Measurements from ENCODE around the gene PRDM5.
"Not testable (repeated sequence)": the region's sequence is repeated elsewhere in the genome, so short reads cannot be mapped to it uniquely, and the experiment has no call there.

The PRDM5 gene

DNA sequence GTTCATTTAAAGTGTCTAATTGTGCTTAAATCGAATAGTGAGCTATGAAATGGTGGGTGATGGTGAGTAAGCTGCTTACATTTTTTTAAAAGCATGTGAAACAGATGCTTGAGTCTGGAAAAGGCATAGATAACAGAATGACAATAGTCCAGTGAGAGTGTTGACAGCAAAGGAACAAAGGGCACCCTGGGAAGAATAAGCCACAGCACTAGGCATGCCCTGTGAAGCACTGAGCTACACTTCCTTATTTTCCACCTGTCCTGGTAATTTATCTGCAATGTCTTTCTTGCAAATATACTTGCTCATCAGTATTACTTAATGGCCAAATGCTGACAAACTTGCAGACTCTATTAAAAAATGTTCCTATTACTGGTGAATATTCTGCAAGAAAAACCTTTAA, 168.7 kb downstream of the PRDM5 start:
- no peak for DNase-seq (ENCODE audit: low read depth)

DNA sequence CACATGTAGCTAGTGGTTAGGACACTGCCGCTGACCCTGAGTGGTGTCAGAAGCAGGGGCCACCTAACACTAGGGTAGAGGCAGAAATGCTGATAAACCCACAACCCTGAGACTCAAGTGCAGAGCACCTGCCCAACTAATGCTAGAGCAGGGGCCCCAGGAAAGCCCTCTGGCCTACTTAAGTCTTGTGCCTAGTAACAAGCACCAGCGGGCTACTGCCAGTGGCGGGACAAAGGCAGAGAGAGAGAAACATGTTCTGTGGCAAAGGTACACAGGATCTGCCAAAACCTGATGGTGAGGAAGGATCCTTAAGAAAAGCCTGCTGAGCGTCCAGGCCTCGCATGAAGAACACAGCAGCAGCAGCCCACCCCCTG, 172.4 kb downstream of the PRDM5 start:
- DNase-seq (ENCODE audit: low read depth): no peak

DNA sequence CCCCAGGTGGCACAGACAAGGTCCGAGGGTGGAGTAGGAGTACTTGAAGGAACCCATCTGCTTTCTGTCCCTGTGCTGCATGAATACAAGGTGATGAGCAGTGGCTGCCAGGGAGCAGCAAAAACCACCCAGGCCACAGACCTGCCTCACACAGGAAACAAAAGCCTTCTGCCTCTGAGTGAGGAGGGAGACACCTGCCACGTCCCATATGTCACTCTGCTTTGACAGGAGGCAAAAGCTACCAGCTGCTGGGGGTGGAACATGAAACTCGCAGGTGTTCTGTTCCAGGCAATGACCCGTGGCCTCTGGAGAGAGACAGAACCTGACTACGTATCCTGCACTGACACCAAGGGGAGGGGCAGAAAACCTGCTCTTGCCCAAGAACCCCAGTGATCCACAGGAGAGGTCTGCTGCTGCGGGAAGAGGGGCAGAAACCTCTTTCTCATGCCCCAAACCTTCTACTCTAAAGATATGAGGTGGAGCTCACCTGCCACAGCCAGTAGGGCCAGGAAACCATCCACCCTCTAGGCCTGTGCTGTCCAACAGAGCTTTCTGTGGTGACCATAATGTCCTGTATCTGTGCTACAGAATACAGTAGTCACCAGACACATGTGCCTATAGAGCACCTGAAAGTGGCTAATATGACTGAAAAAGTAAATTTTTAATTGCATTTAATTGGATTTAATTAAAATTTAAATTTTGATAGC, 172.9 kb downstream of the PRDM5 start:
- DNase-seq (ENCODE audit: low read depth): no peak

- DNase-seq (ENCODE audit: low read depth): not testable (repeated sequence)
These were observed 180.9 kb downstream of the PRDM5 start for GRCh38 chr4:120741636-120742035.

- DNase-seq (ENCODE audit: low read depth): no peak
These were observed 186.2 kb downstream of the PRDM5 start for GRCh38 chr4:120736312-120736711.

- no peak for DNase-seq (ENCODE audit: low read depth)
These were observed 188.6 kb downstream of the PRDM5 start for GRCh38 chr4:120733968-120734367.

- DNase-seq (ENCODE audit: low read depth): no peak
These were observed 189.5 kb downstream of the PRDM5 start for GRCh38 chr4:120733054-120733453.

DNA sequence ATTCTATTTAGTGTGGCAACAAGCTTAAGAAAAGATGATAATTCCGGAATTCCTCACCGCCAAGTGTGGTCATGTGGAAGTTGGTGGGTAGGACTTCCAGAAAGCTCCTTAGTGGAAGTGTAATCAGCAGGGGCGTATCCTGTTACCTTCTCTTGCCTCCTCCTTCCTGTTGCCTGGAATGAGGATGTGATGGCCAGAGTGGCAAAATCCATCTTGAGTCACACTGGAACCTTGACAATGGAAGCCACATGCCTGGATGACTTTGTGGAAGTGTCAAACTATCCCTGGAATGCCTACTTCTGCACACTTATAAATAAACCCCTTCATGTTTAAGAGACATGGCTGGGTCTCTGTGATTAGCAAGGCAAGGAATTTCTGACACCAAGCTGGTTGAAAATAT, 191.0 kb downstream of the PRDM5 start:
- no peak for DNase-seq (ENCODE audit: low read depth)

GRCh38 chr4:120730777-120731320, 191.7 kb downstream of the PRDM5 start:
- DNase-seq (ENCODE audit: low read depth): no peak

- DNase-seq (ENCODE audit: low read depth): no peak
These were observed 193.4 kb downstream of the PRDM5 start for GRCh38 chr4:120728892-120729675.

DNA sequence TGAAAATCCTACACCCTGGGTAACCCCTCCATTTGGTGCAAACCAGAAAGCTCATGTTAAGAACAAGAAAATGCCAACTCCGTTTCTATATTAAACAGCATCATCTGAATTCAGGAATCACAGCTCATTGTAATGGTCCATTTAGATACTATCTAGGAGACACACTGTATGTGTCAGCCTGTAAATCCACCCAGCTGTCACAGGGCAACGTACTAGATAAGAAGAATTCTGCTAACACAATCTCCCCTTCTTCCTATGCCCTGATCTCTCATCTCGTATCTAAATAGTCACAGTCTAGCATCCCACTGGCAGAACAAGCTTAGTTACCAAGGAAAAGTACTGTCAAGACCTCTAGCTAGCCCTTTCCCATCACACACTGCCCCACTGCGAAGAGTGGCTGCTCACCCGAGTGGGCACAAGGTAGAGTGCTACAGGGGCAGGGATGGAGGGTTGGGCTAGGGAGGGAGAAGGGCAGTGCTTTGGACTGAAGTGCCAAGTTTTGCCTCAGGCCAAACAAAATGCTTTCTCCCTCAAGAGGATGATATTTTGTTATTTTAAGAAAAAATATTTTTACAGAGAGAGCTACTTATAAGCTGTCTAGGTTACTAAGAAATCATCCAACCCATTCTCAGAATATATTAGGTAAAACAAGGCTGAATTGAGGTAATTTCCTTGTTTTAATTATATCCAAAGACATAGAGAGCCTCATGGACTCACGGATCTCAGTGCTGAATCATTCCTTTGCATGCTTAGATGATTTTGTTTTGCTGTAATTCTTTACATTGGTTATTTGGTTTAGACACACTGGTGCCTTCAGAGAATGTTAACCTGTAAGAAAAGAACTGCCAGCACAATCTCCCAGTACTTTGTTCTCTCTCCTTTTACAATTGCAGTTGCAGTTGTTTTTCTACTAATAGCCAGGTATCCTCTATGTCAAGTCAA, 196.6 kb downstream of the PRDM5 start:
- no peak for DNase-seq (ENCODE audit: low read depth)

GRCh38 chr4:120724656-120725055, 197.9 kb downstream of the PRDM5 start:
- DNase-seq (ENCODE audit: low read depth): no peak

DNA sequence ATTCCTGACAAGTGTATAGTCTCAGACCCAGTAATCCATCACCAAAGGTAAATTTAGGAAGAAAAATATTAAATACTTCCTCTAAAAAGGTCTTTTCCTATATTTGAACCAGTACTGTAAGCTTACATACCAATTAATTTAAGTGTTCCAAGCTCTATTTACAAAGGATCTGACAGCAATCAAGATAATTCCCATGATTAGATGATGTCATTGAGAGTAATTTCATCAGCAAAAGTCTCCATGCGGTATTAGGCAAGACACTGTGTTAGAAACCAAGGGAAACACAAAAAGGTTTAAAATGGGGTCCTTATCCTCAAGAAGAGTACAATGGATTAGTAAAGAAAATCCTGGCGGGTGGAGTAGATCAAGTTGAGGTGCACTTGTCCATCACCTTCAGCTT, 198.5 kb downstream of the PRDM5 start:
- no peak for DNase-seq (ENCODE audit: low read depth)

DNA sequence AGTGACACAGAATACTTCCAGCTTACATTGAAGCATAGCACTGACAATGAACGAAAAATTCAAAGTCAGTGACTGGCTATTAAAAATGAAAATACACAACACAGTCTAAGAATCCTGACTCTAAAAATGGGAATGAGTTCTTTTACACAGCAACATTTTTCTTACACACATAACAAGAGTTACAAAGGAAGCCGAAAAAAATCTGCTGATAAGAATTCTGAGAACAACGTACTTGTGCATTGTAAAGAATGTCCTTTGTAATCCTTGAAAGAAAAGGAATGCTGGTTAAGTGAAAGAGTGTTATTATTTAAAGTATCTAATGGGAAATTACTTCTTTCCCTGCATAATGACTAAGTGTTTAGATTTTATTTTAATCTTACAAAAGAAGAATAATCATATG, 199.4 kb downstream of the PRDM5 start:
- no peak for DNase-seq (ENCODE audit: low read depth)

DNA sequence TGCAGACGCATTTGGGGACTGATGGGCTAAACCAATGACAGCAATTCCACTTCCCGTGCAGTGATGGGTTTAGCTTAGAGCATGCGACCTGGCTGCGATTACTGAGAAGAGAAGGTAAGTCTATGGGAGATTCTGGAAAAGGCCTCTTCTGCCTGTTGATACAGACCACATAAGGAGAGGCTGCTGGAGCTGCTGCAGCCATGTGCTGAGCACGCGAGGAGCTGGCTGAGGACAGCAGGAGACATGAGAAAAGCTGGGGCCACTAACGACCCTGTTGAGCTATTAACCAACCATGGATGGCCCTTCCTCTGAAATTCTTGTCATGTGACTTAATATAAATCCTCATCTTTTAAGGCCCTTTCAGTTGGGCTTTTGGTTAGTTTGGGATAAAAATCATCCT, 199.9 kb downstream of the PRDM5 start:
- no peak for DNase-seq (ENCODE audit: low read depth)

DNA sequence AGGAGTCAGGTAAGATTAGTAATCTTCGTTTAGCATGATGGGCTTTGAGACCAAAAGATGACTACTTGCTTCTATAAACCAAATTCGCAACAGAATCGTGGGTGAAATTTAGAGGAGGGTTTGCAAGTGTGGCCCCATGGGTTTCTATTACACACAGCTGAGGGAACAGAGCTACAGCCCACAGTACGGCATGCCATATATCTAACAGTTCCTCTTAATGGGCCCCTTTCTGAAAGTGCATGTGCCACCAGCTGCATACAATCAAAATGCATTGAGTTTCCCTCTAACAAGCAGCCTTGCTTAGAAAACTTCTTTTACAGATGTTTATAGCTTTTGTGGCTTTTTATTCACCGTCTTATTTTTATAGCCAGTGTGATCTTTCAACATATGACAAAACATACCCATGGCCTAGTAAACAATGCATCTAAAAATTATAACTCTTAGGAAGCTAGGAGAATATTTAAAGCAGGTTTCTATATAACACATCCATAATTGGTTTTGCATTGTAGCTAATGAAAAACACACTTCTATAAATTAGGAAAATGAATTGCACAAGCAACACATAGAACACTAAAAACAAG, 202.1 kb downstream of the PRDM5 start:
- DNase-seq (ENCODE audit: low read depth): no peak

GRCh38 chr4:120718979-120719566, 203.5 kb downstream of the PRDM5 start:
- DNase-seq (ENCODE audit: low read depth): peak; percentile 1

- no peak for DNase-seq (ENCODE audit: low read depth)
These were observed 206.2 kb downstream of the PRDM5 start for GRCh38 chr4:120716346-120716745.

GRCh38 chr4:120714417-120715010, 208.0 kb downstream of the PRDM5 start:
- no peak for DNase-seq (ENCODE audit: low read depth)

DNA sequence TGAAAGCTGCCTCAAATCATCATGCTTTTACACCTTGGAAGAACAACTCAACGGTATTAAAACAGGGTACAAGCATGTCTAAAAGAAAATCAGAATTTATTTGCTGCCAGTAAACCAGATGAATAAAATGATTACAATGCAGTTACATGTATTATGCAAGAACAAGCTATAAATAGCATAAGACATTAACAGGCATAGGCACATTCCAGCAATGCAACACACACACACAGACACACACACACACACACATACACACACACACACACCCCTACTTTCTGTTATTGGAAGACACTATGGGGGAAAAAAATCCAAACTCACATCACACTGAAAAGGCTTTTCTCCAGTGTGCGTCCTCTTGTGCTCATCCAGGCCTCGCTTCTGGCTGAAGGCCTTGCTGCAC, 212.5 kb downstream of the PRDM5 start:
- DNase-seq (ENCODE audit: low read depth): no peak

- DNase-seq (ENCODE audit: low read depth): no peak
These were observed 218.0 kb downstream of the PRDM5 start for GRCh38 chr4:120704538-120704937.
